Testis (tissue), 2 donors: Measurements from ENCODE around the gene KIF6.

Experiments used
- CTCF ChIP-seq, 3 experiments: fragments of 450-650 bp in 2 of 3; fragments of 200-600 bp in 1 of 3; sonication (generic) in 1 of 3; IDR thresholded peaks; one replicate each; pipeline ENCODE4 v1.5.1; 2016 to 2019; ENCODE audit warnings: antibody characterized with exemption in 3 of 3, mild to moderate bottlenecking in 2 of 3, moderate library complexity in 1 of 3
- POLR2A ChIP-seq: fragments of 450-650 bp; IDR thresholded peaks from one replicate; pipeline ENCODE4 v1.6.1; 2017; ENCODE audit warnings: antibody characterized with exemption, mild to moderate bottlenecking, moderate library complexity

GRCh38 chr6:39426073-39426456 lies 299.1 kb downstream of the KIF6 start:
- TF ChIP-seq CTCF (IDR thresholded peaks at IDR 0.05) (no peak), POLR2A (no peak)
